GM19328 (cell line): ENCODE results near the gene B3GNT9.

ENCODE experiments used
- ATAC-seq: cut with Tn5 transposase; IDR thresholded peaks from one replicate; pipeline ENCODE4 v1.9.1; 2021; ENCODE audit warnings: mild to moderate bottlenecking, moderate library complexity; ENCODE audit not compliant: unreplicated experiment

The B3GNT9 gene

GRCh38 chr16:67186550-67186950, 35.8 kb upstream of the B3GNT9 start:
- no peak for ATAC-seq

DNA sequence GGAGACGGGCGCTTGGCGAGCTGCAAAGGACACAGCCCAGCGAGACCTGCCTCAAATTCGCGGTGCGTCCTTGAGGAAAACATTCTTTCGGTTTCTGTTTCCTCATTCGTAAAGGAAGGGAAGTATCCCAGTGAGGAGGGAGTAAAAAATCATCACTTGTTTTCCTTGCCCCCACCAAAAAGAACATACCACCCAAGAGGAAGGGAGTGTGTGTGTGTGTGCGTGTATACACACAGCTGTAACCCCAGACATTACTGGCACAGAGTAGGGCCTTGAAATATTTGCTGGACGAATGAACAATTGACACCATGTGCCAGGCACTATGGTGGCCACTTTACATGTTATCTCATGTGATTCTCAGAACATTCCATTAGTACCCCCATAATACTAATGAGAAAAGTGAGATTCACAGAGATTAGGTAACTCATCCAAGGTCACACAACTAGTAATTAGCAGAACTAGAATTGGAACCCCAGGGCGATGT, 34.9 kb upstream of the B3GNT9 start:
- ATAC-seq = no peak

- no peak for ATAC-seq
These were observed 34.3 kb upstream of the B3GNT9 start for GRCh38 chr16:67184995-67185650.

- ATAC-seq = no peak
These were observed 33.7 kb upstream of the B3GNT9 start for GRCh38 chr16:67184453-67184994.

- peak; percentile 88 for ATAC-seq
These were observed 33.0 kb upstream of the B3GNT9 start, which contains the start of gene MATCAP1 for GRCh38 chr16:67183627-67184452. MATCAP1 (minus strand) TSS chr16:67183963; CDS start chr16:67180610, 3,353 bp downstream.

DNA sequence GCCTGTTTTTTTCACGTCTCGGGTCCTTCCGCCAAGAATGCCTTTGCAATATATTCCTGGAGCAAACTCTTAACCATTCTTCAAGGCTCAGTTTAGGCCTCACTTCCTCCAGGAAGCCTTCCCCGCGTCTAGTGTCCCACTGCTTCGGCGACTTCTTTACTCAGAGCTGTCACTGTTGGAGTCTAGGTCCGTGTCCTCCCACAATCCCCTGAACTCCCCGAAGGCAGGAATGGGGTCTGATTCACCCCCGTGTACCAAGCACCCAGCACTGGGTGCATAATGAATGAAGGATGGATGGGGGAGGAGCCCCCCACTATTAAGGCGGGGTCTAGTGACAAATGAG, 32.5 kb upstream of the B3GNT9 start:
- no peak for ATAC-seq

GRCh38 chr16:67182288-67182687, 31.5 kb upstream of the B3GNT9 start:
- ATAC-seq = no peak

- no peak for ATAC-seq
These were observed 30.5 kb upstream of the B3GNT9 start for GRCh38 chr16:67181346-67181745.

DNA sequence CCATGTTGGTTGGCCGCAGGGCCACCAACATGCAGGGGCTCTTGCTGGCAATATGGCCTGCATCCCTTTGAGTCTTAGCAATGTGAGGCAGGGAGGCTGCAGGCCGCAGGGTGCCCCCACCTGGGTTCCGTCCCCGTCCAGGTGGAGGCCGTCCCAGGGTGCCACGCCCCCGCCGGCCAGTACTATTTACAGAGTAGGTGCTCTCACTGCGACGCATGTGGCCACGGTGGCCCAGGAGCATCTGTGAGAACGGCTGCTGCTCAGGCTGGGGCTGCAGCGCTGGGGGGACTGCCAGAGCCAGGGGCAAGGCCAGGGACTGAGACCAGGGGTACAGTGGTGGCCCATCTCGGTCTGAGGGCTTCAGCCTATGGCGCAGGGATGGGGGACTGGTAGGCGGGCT, 29.4 kb upstream of the B3GNT9 start:
- no peak for ATAC-seq

GRCh38 chr16:67179421-67180080, 28.8 kb upstream of the B3GNT9 start:
- ATAC-seq = no peak

DNA sequence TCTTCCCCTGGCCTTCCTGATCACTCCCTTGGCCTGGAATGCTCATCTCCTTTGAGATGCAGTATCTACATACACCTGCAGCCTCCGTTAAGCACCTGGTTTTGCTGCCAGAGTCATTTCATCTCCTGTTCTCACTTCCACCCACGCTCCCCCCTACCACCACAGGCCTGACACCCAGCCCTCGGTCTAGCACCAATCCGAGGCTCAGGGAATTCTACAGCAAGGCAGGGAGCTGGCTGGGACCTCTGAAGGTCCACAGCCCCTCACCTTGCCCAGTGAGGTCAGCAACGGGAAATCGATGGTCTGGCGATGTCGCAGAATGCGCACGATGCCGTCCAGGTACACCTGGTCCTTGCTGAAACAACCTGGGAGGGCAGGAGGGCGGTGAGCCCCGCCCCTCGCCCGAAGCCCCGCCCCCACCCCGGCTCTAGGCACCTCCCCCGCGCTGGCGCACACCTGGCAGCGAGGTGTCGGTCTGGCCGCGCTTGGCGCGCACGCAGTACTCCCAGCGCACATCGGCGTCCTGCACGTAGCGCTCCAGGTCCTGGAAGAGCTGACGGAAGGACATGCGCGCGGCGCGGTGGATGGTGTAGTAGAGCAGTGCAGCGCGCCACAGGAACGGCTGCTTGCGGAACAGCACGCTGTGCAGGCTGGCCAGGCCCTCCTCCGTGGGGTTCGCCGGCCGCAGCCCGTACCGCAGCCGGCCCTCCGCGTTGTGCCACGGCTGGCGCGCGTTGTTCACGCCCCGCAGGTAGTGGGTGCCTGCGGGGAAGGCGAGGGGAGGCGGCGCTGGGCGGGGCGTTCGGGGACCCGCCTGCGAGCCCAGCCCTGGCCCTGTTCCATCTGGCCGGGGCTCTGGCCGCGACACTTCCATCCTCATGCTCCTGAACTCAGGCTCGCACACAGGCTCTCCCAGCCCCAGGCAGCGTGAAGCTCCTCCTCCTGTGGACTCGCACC, 27.2 kb upstream of the B3GNT9 start:
- ATAC-seq = no peak

DNA sequence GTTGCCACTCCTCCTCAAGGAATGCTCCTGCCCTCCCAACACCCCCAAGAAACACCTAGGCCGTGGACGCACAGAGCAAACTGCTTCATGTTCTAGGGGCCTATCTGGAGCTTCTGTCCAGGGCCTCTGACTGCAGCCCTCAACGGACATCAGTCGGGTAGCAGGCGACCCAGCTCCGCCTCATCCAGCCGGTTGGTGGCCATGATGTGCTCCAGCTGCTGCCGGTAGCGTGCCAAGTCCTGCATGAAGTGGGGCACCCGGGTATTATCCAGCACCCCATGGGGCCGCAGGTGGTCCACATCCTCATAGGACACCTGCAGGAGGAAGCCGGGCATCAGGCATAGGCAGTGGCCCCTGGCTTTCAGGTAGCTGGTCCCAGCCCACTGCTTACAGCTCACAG, 25.9 kb upstream of the B3GNT9 start:
- no peak for ATAC-seq

DNA sequence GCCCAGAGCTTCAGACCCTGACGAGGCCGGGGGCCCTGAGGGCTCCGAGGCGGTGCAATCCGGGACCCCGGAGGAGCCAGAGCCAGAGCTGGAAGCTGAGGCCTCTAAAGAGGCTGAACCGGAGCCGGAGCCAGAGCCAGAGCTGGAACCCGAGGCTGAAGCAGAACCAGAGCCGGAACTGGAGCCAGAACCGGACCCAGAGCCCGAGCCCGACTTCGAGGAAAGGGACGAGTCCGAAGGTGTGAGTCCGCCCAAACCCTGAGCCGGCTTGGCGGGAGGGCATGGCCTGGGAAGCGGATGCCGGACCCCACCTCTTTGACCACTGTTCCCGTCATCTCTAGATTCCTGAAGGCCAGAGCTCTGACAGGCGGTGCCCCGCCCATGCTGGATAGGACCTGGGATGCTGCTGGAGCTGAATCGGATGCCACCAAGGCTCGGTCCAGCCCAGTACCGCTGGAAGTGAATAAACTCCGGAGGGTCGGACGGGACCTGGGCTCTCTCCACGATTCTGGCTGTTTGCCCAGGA, 24.0 kb upstream of the B3GNT9 start:
- ATAC-seq = no peak

GRCh38 chr16:67173808-67174705, 23.3 kb upstream of the B3GNT9 start:
- ATAC-seq = no peak

DNA sequence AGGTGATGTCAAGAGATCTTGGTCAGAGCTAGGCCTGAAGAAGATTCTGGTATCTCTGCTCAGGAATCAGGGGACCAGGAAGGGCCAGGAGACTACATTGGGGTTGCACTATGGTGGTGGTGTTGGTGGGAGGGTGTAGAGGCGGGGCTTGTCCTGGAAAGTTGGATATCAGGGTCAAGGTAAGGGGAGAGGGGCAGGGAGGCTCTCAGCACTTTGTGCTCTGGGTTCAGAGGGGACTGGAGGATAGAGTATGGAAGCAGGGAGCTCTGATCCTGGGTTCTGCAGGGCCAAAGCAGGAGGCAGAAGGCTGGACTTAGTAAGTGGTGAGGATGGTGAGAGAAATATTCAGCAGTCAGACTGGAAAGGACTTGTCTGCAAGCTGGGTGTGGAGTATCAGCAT, 22.5 kb upstream of the B3GNT9 start:
- no peak for ATAC-seq

GRCh38 chr16:67170949-67171649, 20.3 kb upstream of the B3GNT9 start:
- ATAC-seq = no peak

GRCh38 chr16:67170168-67170948, 19.6 kb upstream of the B3GNT9 start, which contains the start of gene NOL3:
NOL3 (plus strand) TSS chr16:67170538.
- no peak for ATAC-seq
